Measurements from ENCODE around the gene SYT12. TPM values are rescaled to one million over a fixed set of nuclear protein-coding genes. Genes with fewer than 3 reads are reported as not detected.

The SYT12 gene
- polyA plus RNA-seq, 1 donor from 2014 or later: 2.3 TPM

Other genes starting within 250 kb of the SYT12 start
- 50.5 and 58.2 TPM in 2 replicates for gene RCE1, start 179.7 kb upstream of the SYT12 start, polyA plus RNA-seq
- gene LRFN4, start 166.1 kb upstream of the SYT12 start, polyA plus RNA-seq: 85.0 and 104 TPM in 2 replicates
- 7.1 and 8.9 TPM in 2 replicates for gene PC, start 64.8 kb upstream of the SYT12 start, polyA plus RNA-seq
- gene C11orf86, start 47.8 kb upstream of the SYT12 start, polyA plus RNA-seq: not detected in 2 replicates
- 0.28 TPM in 1 of 2 replicates, not detected in the other for gene RHOD, start 33.7 kb downstream of the SYT12 start, polyA plus RNA-seq
- gene KDM2A, start 96.1 kb downstream of the SYT12 start, polyA plus RNA-seq: 10.3 and 12.4 TPM in 2 replicates
- 47.3 and 59.1 TPM in 2 replicates for gene GRK2, start 243.3 kb downstream of the SYT12 start, polyA plus RNA-seq

Data from neural cell (in vitro differentiated cells).